ENCODE results near the gene CFLAR. TPM values are rescaled to one million over a fixed set of nuclear protein-coding genes. Genes with fewer than 3 reads are reported as not detected.

The CFLAR gene
- total and polyA plus RNA-seq, 9 of the 15 experiments (the other 6 are each of a cell fraction or from before 2014, with no cell fraction given) = 27.5 to 102 (median 54.0) TPM

DNA sequence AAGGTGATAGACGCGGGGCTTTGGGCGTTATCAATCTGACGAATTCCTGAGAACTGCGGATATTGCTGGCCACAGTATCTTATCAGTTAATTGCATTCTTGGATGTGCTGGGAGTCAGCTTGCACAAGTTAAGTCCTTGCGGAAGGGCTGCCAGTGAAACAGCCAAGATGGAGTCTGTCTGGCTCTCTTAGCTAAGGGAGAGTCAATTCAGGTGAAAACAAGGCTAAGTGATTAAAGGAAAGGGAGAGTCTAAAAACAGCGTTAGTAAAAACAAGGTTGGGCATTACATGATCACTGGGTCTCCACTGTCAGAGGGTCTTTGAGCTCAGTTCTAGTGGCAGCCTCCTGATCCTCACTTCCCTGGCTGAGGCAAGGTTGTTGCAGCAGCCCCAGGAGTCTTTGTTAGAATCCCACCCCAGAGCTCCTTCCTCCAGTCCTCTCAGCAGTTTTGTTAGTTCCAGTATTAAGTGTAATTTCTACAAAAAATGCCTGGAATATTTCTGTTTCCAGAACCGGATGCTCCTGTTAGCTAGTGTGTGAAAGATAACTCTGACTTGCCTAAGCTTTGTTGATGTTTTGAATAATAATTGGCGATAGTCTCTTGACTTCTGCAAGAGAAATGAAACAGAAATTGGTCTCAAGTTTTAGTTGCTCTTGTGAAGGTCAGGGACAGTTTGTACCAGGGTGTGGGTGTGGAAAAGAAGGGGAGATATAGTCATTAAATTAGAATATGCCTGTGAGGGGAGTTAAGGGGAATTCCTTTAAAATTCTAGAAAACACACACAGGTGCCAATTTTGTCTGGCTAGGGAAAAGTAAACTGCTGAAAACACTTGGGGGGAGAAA lies 10.6 kb downstream of the CFLAR start (continued):
- TF ChIP-seq FOXK2 (conservative IDR thresholded peaks at IDR 0.05 in 1 of 2, IDR thresholded peaks at IDR 0.05 in 1 of 2; ENCODE audit: low read depth in 2 of 2) (no peak), ETV5 (CRISPR knock-in tag; IDR thresholded peaks at IDR 0.05; ENCODE audit: low read depth) (no peak), NFRKB (IDR thresholded peaks at IDR 0.05; ENCODE audit: low read depth) (peak; percentile 56; the same call in 1 of the 2 replicates), GTF2F1 (IDR thresholded peaks at IDR 0.05; ENCODE audit: low read depth, low read length) (no peak), BACH1 (tag; IDR thresholded peaks at IDR 0.05) (peak; percentile 96), ZZZ3 (IDR thresholded peaks at IDR 0.05) (no peak), CC2D1A (IDR thresholded peaks at IDR 0.05) (no peak), CBX8 (IDR thresholded peaks at IDR 0.05; ENCODE audit: borderline replicate concordance, extremely low read depth, low read depth, low read length, poor library complexity, severe bottlenecking) (no peak), ZNF644 (tag; IDR thresholded peaks at IDR 0.05; ENCODE audit: low read depth) (peak; percentile 99), DDX20 (tag; IDR thresholded peaks at IDR 0.05; ENCODE audit: low read depth) (peak; percentile 98), ZKSCAN3 (CRISPR knock-in tag; IDR thresholded peaks at IDR 0.05) (peak; percentile 90), JUND (IDR thresholded peaks at IDR 0.05; ENCODE audit: borderline replicate concordance, low read depth, low read length) (no peak), JUND (tag; IDR thresholded peaks at IDR 0.05; ENCODE audit: borderline replicate concordance, low read depth, low read length) (peak; percentile 90; the same call in 1 of the 3 replicates), NFIX (CRISPR knock-in tag; IDR thresholded peaks at IDR 0.05; ENCODE audit: low read depth) (peak; percentile 72), ELF2 (CRISPR knock-in tag; IDR thresholded peaks at IDR 0.05) (peak; percentile 93), NCOA2 (IDR thresholded peaks at IDR 0.05; ENCODE audit: partially characterized antibody in 2 of 2) (no peak)
- TF ChIP-seq, protein P1, sequence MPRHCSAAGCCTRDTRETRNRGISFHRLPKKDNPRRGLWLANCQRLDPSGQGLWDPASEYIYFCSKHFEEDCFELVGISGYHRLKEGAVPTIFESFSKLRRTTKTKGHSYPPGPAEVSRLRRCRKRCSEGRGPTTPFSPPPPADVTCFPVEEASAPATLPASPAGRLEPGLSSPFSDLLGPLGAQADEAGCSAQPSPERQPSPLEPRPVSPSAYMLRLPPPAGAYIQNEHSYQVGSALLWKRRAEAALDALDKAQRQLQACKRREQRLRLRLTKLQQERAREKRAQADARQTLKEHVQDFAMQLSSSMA (CRISPR knock-in tag; IDR thresholded peaks at IDR 0.05) = peak; percentile 88; the same call in 1 of the 2 replicates
- TF ChIP-seq, protein P2, sequence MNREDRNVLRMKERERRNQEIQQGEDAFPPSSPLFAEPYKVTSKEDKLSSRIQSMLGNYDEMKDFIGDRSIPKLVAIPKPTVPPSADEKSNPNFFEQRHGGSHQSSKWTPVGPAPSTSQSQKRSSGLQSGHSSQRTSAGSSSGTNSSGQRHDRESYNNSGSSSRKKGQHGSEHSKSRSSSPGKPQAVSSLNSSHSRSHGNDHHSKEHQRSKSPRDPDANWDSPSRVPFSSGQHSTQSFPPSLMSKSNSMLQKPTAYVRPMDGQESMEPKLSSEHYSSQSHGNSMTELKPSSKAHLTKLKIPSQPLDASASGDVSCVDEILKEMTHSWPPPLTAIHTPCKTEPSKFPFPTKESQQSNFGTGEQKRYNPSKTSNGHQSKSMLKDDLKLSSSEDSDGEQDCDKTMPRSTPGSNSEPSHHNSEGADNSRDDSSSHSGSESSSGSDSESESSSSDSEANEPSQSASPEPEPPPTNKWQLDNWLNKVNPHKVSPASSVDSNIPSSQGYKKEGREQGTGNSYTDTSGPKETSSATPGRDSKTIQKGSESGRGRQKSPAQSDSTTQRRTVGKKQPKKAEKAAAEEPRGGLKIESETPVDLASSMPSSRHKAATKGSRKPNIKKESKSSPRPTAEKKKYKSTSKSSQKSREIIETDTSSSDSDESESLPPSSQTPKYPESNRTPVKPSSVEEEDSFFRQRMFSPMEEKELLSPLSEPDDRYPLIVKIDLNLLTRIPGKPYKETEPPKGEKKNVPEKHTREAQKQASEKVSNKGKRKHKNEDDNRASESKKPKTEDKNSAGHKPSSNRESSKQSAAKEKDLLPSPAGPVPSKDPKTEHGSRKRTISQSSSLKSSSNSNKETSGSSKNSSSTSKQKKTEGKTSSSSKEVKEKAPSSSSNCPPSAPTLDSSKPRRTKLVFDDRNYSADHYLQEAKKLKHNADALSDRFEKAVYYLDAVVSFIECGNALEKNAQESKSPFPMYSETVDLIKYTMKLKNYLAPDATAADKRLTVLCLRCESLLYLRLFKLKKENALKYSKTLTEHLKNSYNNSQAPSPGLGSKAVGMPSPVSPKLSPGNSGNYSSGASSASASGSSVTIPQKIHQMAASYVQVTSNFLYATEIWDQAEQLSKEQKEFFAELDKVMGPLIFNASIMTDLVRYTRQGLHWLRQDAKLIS (CRISPR knock-in tag; IDR thresholded peaks at IDR 0.05) = no peak
- TF ChIP-seq, protein P3, sequence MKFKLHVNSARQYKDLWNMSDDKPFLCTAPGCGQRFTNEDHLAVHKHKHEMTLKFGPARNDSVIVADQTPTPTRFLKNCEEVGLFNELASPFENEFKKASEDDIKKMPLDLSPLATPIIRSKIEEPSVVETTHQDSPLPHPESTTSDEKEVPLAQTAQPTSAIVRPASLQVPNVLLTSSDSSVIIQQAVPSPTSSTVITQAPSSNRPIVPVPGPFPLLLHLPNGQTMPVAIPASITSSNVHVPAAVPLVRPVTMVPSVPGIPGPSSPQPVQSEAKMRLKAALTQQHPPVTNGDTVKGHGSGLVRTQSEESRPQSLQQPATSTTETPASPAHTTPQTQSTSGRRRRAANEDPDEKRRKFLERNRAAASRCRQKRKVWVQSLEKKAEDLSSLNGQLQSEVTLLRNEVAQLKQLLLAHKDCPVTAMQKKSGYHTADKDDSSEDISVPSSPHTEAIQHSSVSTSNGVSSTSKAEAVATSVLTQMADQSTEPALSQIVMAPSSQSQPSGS (CRISPR knock-in tag; IDR thresholded peaks at IDR 0.05) = no peak
- TF ChIP-seq, protein P4, sequence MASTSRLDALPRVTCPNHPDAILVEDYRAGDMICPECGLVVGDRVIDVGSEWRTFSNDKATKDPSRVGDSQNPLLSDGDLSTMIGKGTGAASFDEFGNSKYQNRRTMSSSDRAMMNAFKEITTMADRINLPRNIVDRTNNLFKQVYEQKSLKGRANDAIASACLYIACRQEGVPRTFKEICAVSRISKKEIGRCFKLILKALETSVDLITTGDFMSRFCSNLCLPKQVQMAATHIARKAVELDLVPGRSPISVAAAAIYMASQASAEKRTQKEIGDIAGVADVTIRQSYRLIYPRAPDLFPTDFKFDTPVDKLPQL (IDR thresholded peaks at IDR 0.05; ENCODE audit: extremely low read depth, insufficient read length) = no peak

All from K562 (cell line).